Chondrocyte (in vitro differentiated cells): ENCODE data around the gene GNB1. TPM values are rescaled to one million over a fixed set of nuclear protein-coding genes. Genes with fewer than 3 reads are reported as not detected.

Source experiments
- DNase-seq: peaks from one replicate; pipeline ENCODE4 v3.0.0; 2021; ENCODE audit warnings: mixed read lengths, low spot score
- H3K27ac Mint-ChIP-seq: one replicate; pipeline ENCODE4 v1.8.0; 2021; ENCODE audit warnings: mild to moderate bottlenecking, moderate library complexity, mixed read lengths; ENCODE audit not compliant: unreplicated experiment
- H3K27me3 Mint-ChIP-seq: 2 replicates; pipeline ENCODE4 v1.8.0; 2021; ENCODE audit warnings: low read depth, mixed read lengths
- H3K36me3 Mint-ChIP-seq: 2 replicates; pipeline ENCODE4 v1.8.0; 2021; ENCODE audit warnings: low read depth, mixed read lengths
- H3K4me1 Mint-ChIP-seq: 2 replicates; pipeline ENCODE4 v1.8.0; 2021; ENCODE audit warnings: low read depth, mild to moderate bottlenecking, mixed read lengths
- H3K4me3 Mint-ChIP-seq: one replicate; pipeline ENCODE4 v1.8.0; 2021; ENCODE audit warnings: mild to moderate bottlenecking, moderate library complexity, mixed read lengths; ENCODE audit not compliant: unreplicated experiment
- H3K9me3 Mint-ChIP-seq: 2 replicates; pipeline ENCODE4 v1.8.0; 2021; ENCODE audit warnings: low read depth, mixed read lengths
- CTCF ChIP-seq: fragments of 200-600 bp; sonication (generic); IDR thresholded peaks from 2 replicates; pipeline ENCODE4 v1.5.0; 2021; ENCODE audit warnings: antibody characterized with exemption, mild to moderate bottlenecking, moderate library complexity
- total RNA-seq: library from RNA; stranded (reverse); gene quantifications from 3 replicates; pipeline ENCODE4 v1.2.1, GENCODE V29; 2021

The GNB1 gene
- total RNA-seq, 1 donor from 2014 or later = 538 TPM

GRCh38 chr1:1809489-1809888 is 81.4 kb downstream of the GNB1 start:
- Mint-ChIP-seq H3K9me3 (no peaks in the 10 kb centered on the region), H3K27me3 (no peaks in the 10 kb centered on the region), H3K4me3 (no peak overlapping the region), H3K27ac (peak overlapping the region; percentile 65), H3K36me3 (peaks cover 18% of the 10 kb centered on the region), H3K4me1 (peaks cover 27% of the 10 kb centered on the region)
- no peak for TF ChIP-seq CTCF
- peak; percentile 10 for DNase-seq

- DNase-seq = no peak
- Mint-ChIP-seq H3K27me3 (no peaks in the 10 kb centered on the region), H3K36me3 (peaks cover 18% of the 10 kb centered on the region), H3K4me3 (no peak overlapping the region), H3K9me3 (no peaks in the 10 kb centered on the region), H3K27ac (peak overlapping the region; percentile 94), H3K4me1 (peaks cover 27% of the 10 kb centered on the region)
- no peak for TF ChIP-seq CTCF
Measured at GRCh38 chr1:1808206-1808605, 82.7 kb downstream of the GNB1 start.

- Mint-ChIP-seq H3K9me3 (no peaks in the 10 kb centered on the region), H3K4me3 (no peak overlapping the region), H3K27me3 (no peaks in the 10 kb centered on the region), H3K36me3 (peaks cover 20% of the 10 kb centered on the region), H3K27ac (peak overlapping the region; percentile 94), H3K4me1 (peaks cover 27% of the 10 kb centered on the region)
- TF ChIP-seq CTCF = no peak
- no peak for DNase-seq
Measured at GRCh38 chr1:1806890-1807289, 84.0 kb downstream of the GNB1 start.

- no peaks in the 10 kb centered on the region for H3K9me3 Mint-ChIP-seq
- TF ChIP-seq CTCF = no peak
- peaks cover 34% of the 10 kb centered on the region for H3K4me1 Mint-ChIP-seq
- peaks cover 28% of the 10 kb centered on the region for H3K36me3 Mint-ChIP-seq
- H3K27ac Mint-ChIP-seq = no peak overlapping the region
- DNase-seq = peak; percentile 26
- no peaks in the 10 kb centered on the region for H3K27me3 Mint-ChIP-seq
- no peak overlapping the region for H3K4me3 Mint-ChIP-seq
Measured at GRCh38 chr1:1804301-1804700, 86.6 kb downstream of the GNB1 start.

GRCh38 chr1:1802871-1803270 is 88.0 kb downstream of the GNB1 start:
- Mint-ChIP-seq H3K36me3 (peaks cover 31% of the 10 kb centered on the region), H3K27ac (peak overlapping the region; percentile 22), H3K9me3 (no peaks in the 10 kb centered on the region), H3K4me1 (peaks cover 29% of the 10 kb centered on the region), H3K4me3 (no peak overlapping the region), H3K27me3 (no peaks in the 10 kb centered on the region)
- TF ChIP-seq CTCF = no peak
- DNase-seq = no peak
